Fibroblast of skin of scalp (primary cell): ENCODE data around the gene CLASP1.
"Not testable (repeated sequence)": the region's sequence is repeated elsewhere in the genome, so short reads cannot be mapped to it uniquely, and the experiment has no call there.

Source experiments
- DNase-seq: peaks from one replicate; pipeline ENCODE4 v3.0.0-alpha.2; 2013

The CLASP1 gene

DNA sequence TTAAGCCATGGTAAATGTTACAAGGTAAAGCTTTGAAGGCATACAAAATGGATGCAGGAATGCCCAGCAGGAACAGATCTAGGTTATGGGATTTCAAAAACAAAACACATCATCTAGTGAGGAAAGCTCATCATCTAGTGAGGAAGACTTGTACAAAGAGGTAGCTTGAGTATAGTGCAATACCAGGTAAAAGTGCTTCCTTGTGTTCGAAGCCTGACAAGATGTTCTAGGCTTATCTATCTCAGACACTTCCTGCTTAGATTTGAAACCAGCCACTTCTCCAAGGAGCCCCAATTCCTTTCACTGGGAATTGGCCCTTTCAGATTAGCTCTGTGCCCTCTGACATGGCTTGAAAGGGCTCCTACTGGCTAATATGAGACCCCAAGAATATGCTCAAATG is 73.0 kb downstream of the CLASP1 start:
- no peak for DNase-seq

DNA sequence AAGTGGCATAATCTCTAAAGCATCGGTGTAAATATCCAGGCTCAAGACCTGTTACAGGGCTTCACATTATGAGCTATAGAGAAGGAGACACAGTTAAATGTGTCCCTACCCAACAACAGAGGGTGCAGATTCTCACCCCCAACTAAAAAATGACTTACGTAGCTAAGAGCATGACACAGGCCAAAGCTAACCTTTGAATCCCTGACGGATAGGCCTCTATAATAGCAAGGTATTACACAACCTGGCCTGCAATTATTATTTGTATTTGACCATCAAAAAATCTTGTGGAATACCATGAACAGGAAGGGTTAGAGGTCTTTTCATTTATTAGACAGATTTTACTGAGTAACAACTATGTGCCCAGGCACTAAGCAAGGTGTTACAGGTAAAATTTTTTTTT is 73.5 kb downstream of the CLASP1 start:
- no peak for DNase-seq

DNA sequence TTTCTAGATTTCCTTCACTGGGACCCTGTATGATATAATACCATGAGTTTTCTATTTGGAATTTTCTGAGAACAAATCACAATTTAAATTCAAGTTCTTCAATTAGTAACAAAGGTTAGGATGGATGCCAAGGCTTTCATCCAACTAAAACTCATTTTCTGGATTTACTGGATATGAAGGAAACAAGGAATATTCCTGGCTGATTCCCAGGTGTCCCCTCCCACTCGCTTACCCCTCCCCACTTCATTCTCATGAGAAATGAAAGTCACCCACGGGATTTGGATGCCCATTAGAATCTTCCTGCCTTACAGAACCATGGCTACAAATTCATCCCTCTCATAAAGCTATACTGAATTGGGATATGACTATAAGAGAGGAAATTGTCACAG is 78.6 kb downstream of the CLASP1 start:
- DNase-seq = no peak

DNA sequence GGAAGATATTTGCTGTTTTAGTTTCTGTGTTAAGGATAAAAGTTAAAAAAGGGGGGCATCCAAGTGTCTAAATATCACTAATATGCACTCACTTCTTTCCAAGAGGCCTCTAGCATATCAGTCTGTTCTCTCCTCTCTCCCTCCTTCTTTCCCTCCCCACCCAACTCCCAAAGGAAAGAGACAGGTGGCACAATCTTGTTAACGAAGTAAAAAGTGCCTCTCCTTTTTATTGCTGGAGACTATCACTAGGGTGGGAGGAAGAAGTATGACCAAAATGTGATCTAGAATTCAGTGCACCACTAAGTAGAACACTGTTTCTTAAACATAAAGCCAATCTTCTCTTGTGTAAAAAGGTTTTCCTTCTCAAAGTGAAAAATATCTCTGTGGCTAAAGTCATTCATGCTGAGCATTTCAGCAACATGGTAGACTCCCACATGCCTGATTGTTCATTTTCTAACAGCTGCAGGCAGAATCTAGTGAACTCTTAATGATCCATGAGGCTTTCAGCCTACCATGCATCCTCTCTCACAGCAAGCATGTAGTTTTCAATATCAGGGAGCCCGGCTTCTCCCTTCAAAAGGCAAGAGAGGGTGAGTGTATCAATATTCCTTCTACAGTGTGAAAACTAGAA is 79.1 kb downstream of the CLASP1 start:
- no peak for DNase-seq

DNA sequence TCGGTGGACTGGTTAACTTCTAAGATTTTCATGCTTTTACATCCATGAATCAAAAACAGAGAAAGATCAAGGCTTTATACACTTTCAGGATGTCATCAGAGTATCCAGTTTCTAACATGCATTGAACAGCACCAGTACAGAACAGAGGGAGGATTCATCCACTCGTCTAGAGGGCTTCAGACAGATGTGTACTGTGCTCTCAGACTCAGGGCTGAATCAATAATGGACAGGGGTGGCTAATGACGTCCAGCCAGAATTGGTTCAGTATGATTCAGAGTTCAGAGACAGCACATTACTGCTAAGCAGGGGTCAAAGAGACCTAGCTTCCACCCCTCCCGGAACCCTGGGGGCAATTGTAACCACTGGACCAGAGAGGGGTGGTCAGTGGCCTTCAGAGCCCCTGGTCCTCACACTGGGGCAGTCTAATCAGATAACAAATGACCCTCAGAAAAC is 81.3 kb downstream of the CLASP1 start:
- DNase-seq = no peak

DNA sequence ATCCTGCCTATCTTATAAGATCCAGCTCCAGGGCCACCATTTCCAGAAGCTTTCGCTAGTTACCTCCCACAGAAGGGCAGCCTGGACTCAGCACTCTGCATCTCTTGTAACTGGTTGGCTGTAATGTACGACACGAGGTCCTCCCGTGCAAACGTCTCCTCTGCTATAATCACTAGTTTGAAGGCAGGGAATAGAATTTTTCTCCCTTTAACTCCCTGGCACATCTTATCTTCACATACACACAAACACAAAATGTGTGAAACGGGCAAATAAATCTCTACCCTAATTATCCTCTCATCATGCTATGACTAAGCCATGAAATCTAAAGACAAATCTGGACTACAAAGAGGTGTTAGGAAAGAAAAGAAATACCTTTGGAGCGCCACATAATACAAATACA is 81.8 kb downstream of the CLASP1 start:
- DNase-seq = no peak

DNA sequence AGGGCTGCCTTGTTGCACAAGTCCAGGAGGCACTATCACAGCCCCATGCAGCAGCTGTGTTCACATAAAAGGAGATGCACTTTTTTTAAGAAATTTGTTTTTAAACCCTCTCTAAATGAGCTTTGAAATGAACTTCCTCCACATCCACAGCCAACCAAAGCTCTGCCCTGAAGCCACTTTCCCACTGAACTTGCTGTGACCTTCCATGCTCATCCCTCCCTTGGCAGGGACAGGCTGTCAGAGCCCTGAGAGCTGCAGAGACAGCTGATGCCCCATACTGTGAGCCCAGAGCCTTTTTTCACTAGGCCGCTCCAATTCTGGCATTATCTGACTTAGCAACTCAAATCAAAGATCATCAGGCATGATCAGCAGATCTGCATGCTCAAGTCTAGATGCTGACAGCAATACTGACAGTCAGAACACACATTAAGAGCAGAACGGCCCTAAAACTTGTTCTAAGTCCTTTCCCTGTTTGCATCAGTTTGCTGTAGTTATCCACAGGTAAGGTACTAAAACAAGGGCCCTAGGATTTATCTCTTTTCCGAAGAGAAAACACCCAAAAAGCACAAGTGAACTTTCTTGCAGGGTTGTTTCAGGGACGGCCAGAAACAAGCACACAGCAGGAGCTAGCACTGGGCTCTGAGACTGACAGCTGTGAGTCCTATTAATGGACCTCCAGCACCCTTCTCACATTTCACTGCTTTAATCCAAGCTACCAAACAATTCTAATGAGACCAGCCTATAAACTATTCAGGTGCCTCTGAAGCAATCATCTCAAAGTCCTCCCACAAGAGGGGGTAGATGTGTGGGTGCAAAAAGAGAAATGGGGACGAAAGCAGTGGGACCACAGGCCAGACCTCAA is 83.6 kb downstream of the CLASP1 start:
- DNase-seq = no peak

DNA sequence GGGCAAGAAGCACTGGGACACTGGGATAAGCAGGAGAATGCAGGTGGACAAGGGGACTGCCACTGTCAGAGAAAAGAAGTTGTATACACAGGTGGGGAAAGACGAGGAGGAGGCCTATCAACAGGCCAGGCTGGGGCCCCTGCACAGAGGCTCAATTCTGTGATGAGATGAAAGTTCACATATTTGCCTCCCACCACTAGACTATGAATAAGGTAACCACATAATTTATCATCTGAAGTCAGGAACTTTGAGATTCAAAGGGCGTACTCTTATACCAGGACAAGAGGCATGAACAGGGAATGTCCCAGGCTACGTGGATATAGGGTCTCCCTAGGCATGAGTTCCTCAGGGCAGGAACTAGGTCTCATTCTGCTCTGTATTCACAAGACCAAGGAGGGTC is 84.4 kb downstream of the CLASP1 start:
- no peak for DNase-seq

DNA sequence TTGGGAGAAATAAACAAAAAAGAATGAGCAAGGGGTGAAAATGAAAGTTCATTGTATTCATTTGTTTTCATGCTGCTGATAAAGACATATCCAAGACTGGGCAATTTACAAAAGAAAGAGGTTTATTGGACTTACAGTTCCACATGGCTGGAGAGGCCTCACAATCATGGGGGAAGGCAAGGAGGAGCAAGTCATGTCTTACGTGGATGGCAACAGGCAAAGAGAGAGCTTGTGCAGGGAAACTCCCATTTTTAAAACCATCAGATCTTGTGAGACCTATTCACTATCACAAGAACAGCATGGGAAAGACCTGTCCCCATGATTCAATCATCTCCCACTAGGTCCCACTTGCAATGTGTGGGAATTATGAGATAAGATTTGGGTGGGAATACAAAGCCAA is 85.5 kb downstream of the CLASP1 start:
- not testable (repeated sequence) for DNase-seq

DNA sequence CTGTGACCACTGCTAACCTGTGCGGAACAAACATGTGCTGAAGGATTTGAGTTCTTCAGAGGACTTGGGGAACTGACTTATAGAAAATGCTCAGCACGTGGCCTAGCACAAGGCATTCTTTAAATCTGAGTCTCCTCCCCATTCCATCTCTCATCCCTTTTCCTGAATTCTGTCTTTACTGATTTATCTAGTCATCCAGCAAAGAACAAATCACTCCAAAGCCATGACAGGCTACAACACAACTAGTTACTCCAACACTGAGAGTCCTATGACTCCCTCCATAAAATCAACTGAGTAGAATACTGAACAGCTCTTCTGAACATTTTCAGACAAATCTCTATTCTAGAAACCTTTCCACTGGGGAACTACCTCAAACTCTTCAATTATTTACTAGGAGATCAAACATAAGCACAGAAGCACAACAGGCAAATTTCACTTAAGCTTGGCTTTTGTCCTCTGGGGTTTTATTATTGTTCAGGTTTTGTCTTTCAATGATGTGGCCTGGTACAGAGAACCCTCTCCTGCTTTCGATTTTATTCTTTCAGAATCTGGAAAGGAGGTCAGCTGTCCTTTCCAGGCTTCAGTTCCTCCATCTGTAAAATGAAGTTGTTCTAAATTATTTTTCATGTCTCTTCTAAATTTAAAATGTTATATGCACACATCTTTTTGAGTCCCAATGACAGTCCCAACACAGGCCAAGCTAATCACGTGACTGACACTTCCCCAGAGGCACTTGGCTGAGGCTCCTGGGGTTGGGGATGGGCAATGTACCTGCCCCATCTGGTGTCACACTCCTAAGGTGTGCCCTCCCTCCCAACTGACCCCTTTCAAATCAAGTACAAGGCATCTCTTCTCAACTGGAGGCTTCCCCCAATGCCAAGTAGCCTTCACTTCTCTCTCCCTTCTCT is 86.7 kb downstream of the CLASP1 start:
- DNase-seq = no peak

DNA sequence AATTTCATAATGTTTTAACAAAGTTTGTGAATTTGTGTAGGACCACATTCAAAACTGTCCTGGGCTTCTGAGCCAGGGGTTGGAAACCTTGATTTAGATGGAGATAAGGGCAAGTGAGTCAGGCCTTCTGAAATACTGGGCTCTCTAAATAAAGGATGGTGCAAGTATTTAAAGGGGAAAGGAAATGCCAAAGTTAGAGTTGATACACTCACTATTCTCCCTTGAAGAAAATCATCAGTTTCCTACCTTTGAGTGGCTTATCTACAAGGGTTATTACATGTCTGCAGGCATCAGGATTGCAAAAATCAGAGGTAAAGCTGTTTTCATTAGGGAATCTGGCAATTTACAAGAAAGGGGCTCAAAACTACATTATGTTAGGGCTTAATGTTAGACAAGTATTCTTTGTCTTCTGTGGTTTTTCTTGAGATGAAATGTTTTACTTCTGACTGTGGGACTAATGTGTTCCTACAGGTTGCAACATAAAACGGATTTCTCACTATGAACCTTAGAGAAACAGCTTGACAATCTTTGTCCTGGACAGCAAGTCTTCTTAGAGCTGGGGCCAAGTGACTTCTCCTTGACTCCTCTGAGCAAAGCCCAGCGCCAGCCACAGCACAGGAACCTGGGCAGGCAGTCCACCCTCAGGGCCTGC is 87.5 kb downstream of the CLASP1 start:
- no peak for DNase-seq

DNA sequence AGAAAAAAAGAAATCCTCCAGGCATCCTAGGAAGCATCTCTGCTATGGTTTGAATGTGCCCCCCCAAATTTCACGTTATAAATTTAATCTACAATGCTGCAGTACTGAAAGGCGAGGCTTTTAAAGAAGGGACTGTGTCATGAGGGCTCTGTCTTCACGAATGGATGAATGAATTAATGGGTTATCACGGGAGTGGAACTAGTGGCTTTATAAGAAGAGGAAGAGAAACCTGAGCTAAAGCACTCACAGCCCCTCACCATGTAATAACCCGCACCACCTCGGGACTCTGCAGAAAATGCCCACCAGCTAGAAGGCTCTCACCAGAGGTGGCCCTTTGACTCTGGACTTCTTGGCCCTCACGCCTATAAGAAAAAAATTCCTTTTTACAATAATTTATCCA is 90.9 kb downstream of the CLASP1 start:
- DNase-seq = no peak

DNA sequence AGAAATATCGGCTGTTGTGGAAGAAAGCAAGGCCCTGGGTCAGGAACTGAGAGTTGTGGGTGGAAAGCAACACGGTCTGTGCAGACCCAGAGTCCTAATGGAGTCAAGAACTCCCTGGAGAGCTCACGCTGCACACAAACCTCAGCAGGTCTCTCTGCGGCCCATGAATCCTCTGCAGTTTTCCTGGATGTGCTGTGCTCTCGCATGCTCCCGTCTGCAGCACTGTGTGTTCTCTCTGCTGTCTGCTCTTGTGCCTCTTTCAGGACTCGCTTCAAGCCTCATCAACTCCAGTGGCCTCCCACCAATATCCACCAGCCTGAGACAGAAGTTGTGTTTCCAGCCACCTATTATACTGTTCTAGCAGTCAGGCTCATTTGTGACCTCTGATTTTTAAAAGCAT is 94.3 kb downstream of the CLASP1 start:
- no peak for DNase-seq

DNA sequence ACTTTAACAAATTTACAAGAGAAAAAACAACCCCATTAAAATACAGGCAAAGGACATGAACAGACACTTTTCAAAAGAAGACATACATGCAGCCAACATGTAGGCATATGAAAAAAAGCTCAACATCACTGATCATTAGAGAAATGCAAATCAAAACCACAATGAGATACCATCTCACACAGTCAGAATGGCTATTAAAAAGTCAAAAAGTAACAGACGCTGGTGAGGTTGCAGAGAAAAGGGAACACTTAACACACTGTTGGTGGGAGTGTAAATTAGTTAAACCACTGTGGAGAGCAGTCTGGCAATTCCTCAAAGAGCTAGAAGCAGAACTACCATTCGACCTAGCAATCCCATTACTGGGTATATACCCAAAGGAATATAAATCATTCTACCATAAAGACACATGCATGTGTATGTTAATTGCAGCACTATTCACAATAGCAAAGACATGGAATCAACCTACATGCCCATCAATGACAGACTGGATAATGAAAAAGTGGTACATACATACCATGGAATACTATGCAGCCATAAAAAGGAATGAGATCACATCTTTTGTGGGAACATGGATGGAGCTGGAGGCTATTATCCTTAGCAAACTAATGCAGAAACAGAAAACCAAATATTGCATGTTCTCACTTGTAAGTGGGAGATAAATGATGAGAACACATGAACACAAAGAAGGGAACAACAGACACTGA is 96.6 kb downstream of the CLASP1 start:
- not testable (repeated sequence) for DNase-seq

DNA sequence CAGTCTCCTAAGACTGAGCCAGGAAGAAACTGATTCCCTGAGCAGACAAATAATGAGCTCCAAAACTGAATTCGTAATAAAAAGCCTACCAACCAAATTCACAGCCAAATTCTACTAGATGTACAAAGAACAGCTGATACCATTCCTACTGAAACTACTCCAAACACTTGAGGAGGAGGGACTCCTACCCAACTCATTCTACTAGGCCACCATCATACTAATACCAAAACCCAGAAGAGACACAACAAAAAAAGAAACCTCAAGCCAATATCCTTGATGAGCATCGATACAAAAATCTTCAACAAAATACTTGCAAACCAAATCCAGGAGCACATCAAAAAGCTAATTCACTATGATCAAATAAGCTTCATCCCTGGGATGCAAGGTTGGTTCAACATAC is 98.6 kb downstream of the CLASP1 start:
- DNase-seq = no peak

DNA sequence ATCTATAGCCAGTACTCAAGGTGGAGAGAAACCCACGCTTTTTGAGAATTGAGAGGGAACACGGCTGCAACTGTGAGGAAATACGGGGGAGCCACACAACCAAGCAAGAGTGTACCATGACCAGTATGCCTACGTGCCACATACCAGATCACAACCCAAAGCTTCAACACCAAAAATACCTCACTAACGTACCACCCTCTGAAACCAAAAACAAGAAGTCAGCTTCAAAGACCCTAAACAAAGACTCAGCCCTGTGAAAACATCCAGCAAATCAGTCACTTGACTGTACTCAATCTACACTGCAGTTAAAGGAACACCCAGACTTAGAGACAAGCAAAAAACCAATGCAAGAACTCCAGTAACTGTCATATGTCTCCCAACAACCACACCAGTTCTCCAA is 101.6 kb downstream of the CLASP1 start:
- no peak for DNase-seq

DNA sequence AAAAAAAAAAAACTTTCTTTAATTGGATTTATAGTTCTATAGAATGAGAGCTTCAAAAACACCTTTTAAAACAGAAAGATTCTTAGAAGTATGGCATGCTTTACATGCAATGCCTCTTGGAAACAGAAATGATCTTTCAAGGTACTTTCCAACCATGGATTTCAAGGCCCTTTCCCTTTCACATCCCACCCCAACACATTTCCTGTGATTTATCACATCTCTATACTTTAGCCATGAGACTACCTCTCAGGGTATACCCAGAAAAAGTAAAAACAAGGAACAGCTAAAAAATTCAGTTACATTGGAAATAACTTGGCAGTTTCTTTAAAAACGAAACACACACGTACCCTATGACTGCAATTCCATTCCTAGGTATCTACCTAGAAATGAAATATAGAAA is 103.3 kb downstream of the CLASP1 start:
- DNase-seq = no peak

DNA sequence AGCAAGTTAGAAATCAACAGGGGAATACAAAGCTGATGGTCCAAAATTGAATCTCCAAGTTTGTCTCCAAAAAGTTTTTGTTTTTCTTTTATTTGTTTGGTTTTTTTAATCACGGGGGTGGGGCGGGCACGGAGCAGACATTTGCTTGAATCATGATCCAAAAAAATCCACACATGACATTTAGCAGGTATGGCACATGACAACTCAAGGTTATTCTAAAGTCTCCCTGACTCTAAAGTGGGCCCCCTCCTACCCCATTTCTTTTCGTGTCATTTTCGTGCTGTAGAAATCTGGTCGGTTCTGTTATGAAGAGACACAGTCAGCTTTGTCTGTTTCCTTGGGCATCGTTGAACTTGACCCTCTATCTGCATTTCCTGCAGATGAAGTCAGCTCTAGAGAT is 104.0 kb downstream of the CLASP1 start:
- DNase-seq = no peak

DNA sequence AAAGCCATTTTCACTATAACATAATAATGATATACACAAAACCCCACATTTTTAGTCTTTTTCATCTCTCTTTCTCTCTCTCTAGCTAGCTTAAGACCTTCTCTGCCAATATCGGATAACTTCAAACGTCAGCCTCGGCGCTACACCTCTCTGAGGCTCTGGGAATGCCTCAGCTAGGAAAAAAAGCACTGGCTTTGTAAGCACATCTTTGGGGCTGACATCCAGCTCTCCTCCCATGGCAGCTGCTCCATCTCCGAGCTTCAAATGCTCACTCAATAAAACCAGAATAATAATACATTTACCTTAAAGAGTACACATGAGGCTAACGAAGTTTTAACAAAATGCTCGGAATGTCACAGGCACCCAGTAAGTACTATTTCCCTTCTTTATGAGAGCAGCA is 107.8 kb downstream of the CLASP1 start:
- DNase-seq = no peak

DNA sequence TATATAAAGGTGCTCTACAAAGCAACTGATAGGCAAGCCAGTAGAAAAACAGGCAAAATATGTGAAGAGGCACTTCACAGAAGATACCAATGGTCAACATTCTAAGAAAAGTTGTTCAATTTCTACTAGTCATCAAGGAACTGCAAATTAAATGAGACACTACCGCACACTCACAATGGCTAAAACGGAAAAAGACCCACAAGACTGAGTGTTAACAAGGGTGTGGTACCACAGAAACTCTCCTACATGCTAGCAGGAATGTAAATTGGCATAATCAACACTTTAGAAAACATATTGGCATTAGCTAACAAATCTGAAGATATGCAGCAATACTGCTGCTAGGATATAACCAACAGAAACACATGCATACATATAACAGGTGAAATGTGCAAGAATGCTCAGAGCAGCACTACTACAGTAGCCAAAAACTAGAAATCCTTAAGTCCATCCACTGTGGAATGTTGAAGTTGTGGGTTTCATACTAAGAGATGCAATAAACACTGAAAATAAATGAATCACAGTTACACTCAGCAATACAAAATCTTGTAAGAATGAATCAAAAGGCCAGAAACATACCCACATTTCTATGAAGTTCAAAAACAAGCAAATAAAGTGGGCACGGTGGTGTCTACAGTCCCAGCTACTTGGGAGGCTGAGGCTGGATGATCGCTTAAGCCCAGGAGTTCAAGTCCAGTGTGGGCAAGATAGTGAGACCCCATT is 109.4 kb downstream of the CLASP1 start:
- DNase-seq = no peak

DNA sequence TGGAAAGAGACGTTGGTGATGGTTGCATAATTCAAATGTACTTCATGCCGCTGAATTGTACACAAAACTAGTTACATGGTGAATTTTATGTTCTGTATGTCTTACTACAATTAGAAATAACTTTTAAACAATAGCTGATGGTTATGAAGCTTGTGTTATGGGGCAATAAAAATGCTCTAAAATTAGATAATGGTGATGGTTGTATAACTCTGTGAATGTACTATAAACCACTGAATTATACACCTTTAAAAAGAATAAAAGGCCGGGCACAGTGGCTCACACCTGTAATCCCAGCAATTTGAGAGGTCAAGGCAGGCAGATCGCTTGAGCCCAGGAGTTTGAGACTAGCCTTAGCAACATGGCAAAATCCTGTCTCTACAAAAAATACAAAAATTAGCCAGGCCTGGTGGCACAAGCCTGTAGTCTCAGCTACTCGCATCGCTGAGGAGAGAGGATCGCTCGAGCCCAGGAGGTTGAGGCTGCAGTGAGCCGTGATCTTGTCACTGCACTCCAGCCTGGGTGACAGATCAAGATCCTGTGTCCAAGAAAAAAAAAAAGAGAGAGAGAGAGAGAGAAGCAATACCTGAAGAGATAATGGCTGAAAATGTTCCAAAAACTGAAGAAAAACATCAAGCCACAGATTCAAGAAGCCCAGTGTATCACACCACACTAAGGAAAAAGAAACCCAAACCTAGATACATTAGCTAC is 112.3 kb downstream of the CLASP1 start:
- DNase-seq = no peak
